Measurements from ENCODE around the gene TIMP4. TPM values are rescaled to one million over a fixed set of nuclear protein-coding genes. Genes with fewer than 3 reads are reported as not detected.

TIMP4 gene
- total RNA-seq, 5 donors from 2014 or later (not counting 1 experiment from before 2014, with no cell fraction given), result not detected

GRCh38 chr3:12191559-12191958, 32.8 kb upstream of the TIMP4 start:
- POLR2A ChIA-PET, result no interaction called here
- no peak for ATAC-seq (replicated peaks in 1 of 4)
- Histone ChIP-seq H3K4me3 (ENCODE audit: control insufficient read depth in 1 of 2, extremely low read depth in 1 of 2, low read length in 1 of 2) (no peak overlapping the region), H3K4me1 (ENCODE audit: control insufficient read depth in 1 of 2, extremely low read depth in 1 of 2, insufficient read depth in 2 of 2, low read length in 2 of 2) (peaks cover 0 to 11% of the 10 kb centered on the region in 2 experiments), H3K27me3 (replicated peaks in 1 of 2; ENCODE audit: control insufficient read depth in 2 of 2, extremely low read depth in 1 of 2, insufficient read depth in 2 of 2, low read length in 1 of 2) (no peaks in the 10 kb centered on the region), H3K9me3 (no peaks in the 10 kb centered on the region), H3K27ac (ENCODE audit: low read length) (no peak overlapping the region), H3K36me3 (ENCODE audit: control insufficient read depth in 2 of 2, extremely low read depth in 1 of 2, insufficient read depth in 1 of 2, low read length in 1 of 2) (no peaks in the 10 kb centered on the region)
- Mint-ChIP-seq H3K9me3 (no peaks in the 10 kb centered on the region), H3K36me3 (no peaks in the 10 kb centered on the region), H3K27me3 (peaks cover 0 to 4% of the 10 kb centered on the region in 2 donors), H3K27ac (no peak overlapping the region), H3K4me1 (peaks cover 8 to 10% (median 10%) of the 10 kb centered on the region in 3 donors), H3K4me3 (no peak overlapping the region)
- CTCF ChIA-PET, result no interaction called here
- 100% methylated on average over 2 of the region's 5 CpGs for WGBS (ENCODE audit: insufficient coverage)
- DNase-seq, result no peak

GRCh38 chr3:12190832-12191231, 32.1 kb upstream of the TIMP4 start:
- peaks cover 0 to 4% of the 10 kb centered on the region in 2 donors for H3K27me3 Mint-ChIP-seq
- H3K36me3 ChIP-seq (ENCODE audit: control insufficient read depth in 2 of 2, extremely low read depth in 1 of 2, insufficient read depth in 1 of 2, low read length in 1 of 2), result no peaks in the 10 kb centered on the region
- no peaks in the 10 kb centered on the region for H3K9me3 Mint-ChIP-seq
- H3K4me3 ChIP-seq (ENCODE audit: control insufficient read depth in 1 of 2, extremely low read depth in 1 of 2, low read length in 1 of 2), result no peak overlapping the region
- ChIA-PET POLR2A (no interaction called here), CTCF (interaction anchor here in 1 of 2 donors (0.6 kb wide), 1 partner anchor 26 kb away, joined by 3 read pairs; no protein-coding TSS in a partner anchor)
- no peak overlapping the region for H3K27ac ChIP-seq (ENCODE audit: low read length)
- no peak overlapping the region for H3K27ac Mint-ChIP-seq
- peaks cover 8 to 10% (median 10%) of the 10 kb centered on the region in 3 donors for H3K4me1 Mint-ChIP-seq
- no peaks in the 10 kb centered on the region for H3K36me3 Mint-ChIP-seq
- DNase-seq, result no peak
- no peaks in the 10 kb centered on the region for H3K27me3 ChIP-seq (replicated peaks in 1 of 2; ENCODE audit: control insufficient read depth in 2 of 2, extremely low read depth in 1 of 2, insufficient read depth in 2 of 2, low read length in 1 of 2)
- ATAC-seq (replicated peaks in 1 of 4), result no peak
- no peak overlapping the region for H3K4me3 Mint-ChIP-seq
- H3K4me1 ChIP-seq (ENCODE audit: control insufficient read depth in 1 of 2, extremely low read depth in 1 of 2, insufficient read depth in 2 of 2, low read length in 2 of 2), result peaks cover 0 to 11% of the 10 kb centered on the region in 2 experiments
- WGBS (ENCODE audit: insufficient coverage), result 100% methylated on average over 5 of the region's 6 CpGs
- H3K9me3 ChIP-seq, result no peaks in the 10 kb centered on the region

- Mint-ChIP-seq H3K9me3 (no peaks in the 10 kb centered on the region), H3K27ac (no peak overlapping the region)
- CTCF ChIA-PET, result interaction anchor here in 1 of 2 donors (0.6 kb wide), 1 partner anchor 26 kb away, joined by 3 read pairs; no protein-coding TSS in a partner anchor
Measured at GRCh38 chr3:12190221-12190807, 31.6 kb upstream of the TIMP4 start.

GRCh38 chr3:12188681-12189287, 30.1 kb upstream of the TIMP4 start:
- no peak for ATAC-seq (replicated peaks in 1 of 4)
- Mint-ChIP-seq H3K9me3 (no peaks in the 10 kb centered on the region), H3K36me3 (no peaks in the 10 kb centered on the region), H3K27ac (no peak overlapping the region), H3K4me3 (no peak overlapping the region), H3K27me3 (peaks cover 0 to 4% of the 10 kb centered on the region in 2 donors), H3K4me1 (peaks cover 8 to 10% (median 10%) of the 10 kb centered on the region in 3 donors)
- H3K27ac ChIP-seq (ENCODE audit: low read length), result no peak overlapping the region
- H3K4me1 ChIP-seq (ENCODE audit: control insufficient read depth in 1 of 2, extremely low read depth in 1 of 2, insufficient read depth in 2 of 2, low read length in 2 of 2), result peaks cover 0 to 11% of the 10 kb centered on the region in 2 experiments
- H3K36me3 ChIP-seq (ENCODE audit: control insufficient read depth in 2 of 2, extremely low read depth in 1 of 2, insufficient read depth in 1 of 2, low read length in 1 of 2), result no peaks in the 10 kb centered on the region
- 86% methylated on average over 4 of the region's 8 CpGs for WGBS (ENCODE audit: insufficient coverage)
- CTCF ChIA-PET, result no interaction called here
- no peaks in the 10 kb centered on the region for H3K9me3 ChIP-seq
- no peak for DNase-seq
- H3K27me3 ChIP-seq (replicated peaks in 1 of 2; ENCODE audit: control insufficient read depth in 2 of 2, extremely low read depth in 1 of 2, insufficient read depth in 2 of 2, low read length in 1 of 2), result no peaks in the 10 kb centered on the region
- H3K4me3 ChIP-seq (ENCODE audit: control insufficient read depth in 1 of 2, extremely low read depth in 1 of 2, low read length in 1 of 2), result no peak overlapping the region
- POLR2A ChIA-PET, result no interaction called here

More at GRCh38 chr3:12190221-12190807, 31.6 kb upstream of the TIMP4 start:
- Histone ChIP-seq H3K4me1 (ENCODE audit: control insufficient read depth in 1 of 2, extremely low read depth in 1 of 2, insufficient read depth in 2 of 2, low read length in 2 of 2) (peaks cover 0 to 11% of the 10 kb centered on the region in 2 experiments), H3K27me3 (replicated peaks in 1 of 2; ENCODE audit: control insufficient read depth in 2 of 2, extremely low read depth in 1 of 2, insufficient read depth in 2 of 2, low read length in 1 of 2) (no peaks in the 10 kb centered on the region), H3K9me3 (no peaks in the 10 kb centered on the region), H3K36me3 (ENCODE audit: control insufficient read depth in 2 of 2, extremely low read depth in 1 of 2, insufficient read depth in 1 of 2, low read length in 1 of 2) (no peaks in the 10 kb centered on the region), H3K27ac (ENCODE audit: low read length) (no peak overlapping the region), H3K4me3 (ENCODE audit: control insufficient read depth in 1 of 2, extremely low read depth in 1 of 2, low read length in 1 of 2) (no peak overlapping the region)
- Mint-ChIP-seq H3K27me3 (peaks cover 0 to 4% of the 10 kb centered on the region in 2 donors), H3K36me3 (no peaks in the 10 kb centered on the region), H3K4me1 (peaks cover 8 to 10% (median 10%) of the 10 kb centered on the region in 3 donors), H3K4me3 (no peak overlapping the region)
- POLR2A ChIA-PET, result no interaction called here
- DNase-seq (no peak), ATAC-seq (replicated peaks in 1 of 4) (no peak)
- WGBS (ENCODE audit: insufficient coverage), result 96% methylated on average over 5 of the region's 9 CpGs

GRCh38 chr3:12188328-12188648, 29.6 kb upstream of the TIMP4 start:
- no peak overlapping the region for H3K27ac Mint-ChIP-seq
- POLR2A ChIA-PET, result no interaction called here

GRCh38 chr3:12187448-12188327, 29.0 kb upstream of the TIMP4 start:
- DNase-seq, result peak in 2 of 35 experiments; percentile 3 to 11
- Histone ChIP-seq H3K4me3 (ENCODE audit: control insufficient read depth in 1 of 2, extremely low read depth in 1 of 2, low read length in 1 of 2) (peak overlapping the region in 1 of 2 donors; percentile 5), H3K9me3 (no peaks in the 10 kb centered on the region), H3K27me3 (replicated peaks in 1 of 2; ENCODE audit: control insufficient read depth in 2 of 2, extremely low read depth in 1 of 2, insufficient read depth in 2 of 2, low read length in 1 of 2) (no peaks in the 10 kb centered on the region), H3K27ac (ENCODE audit: low read length) (no peak overlapping the region), H3K4me1 (ENCODE audit: control insufficient read depth in 1 of 2, extremely low read depth in 1 of 2, insufficient read depth in 2 of 2, low read length in 2 of 2) (peaks cover 0 to 11% of the 10 kb centered on the region in 2 experiments), H3K36me3 (ENCODE audit: control insufficient read depth in 2 of 2, extremely low read depth in 1 of 2, insufficient read depth in 1 of 2, low read length in 1 of 2) (no peaks in the 10 kb centered on the region)
- H3K27ac Mint-ChIP-seq, result peak overlapping the region in 1 of 2 donors; percentile 16
- no peaks in the 10 kb centered on the region for H3K36me3 Mint-ChIP-seq
- 0% methylated on average over 5 of the region's 7 CpGs for WGBS (ENCODE audit: insufficient coverage)
- peaks cover 8 to 10% (median 10%) of the 10 kb centered on the region in 3 donors for H3K4me1 Mint-ChIP-seq
- H3K9me3 Mint-ChIP-seq, result no peaks in the 10 kb centered on the region
- no peak overlapping the region for H3K4me3 Mint-ChIP-seq
- POLR2A ChIA-PET, result interaction anchor here in 1 of 2 donors (0.6 kb wide), 1 partner anchor 232 kb away, joined by 3 read pairs; no protein-coding TSS in a partner anchor
- ATAC-seq (replicated peaks in 1 of 4), result peak in 2 of 4 experiments; percentile 56 to 64
- CTCF ChIA-PET, result no interaction called here
- peaks cover 0 to 4% of the 10 kb centered on the region in 2 donors for H3K27me3 Mint-ChIP-seq

More at GRCh38 chr3:12188328-12188648, 29.6 kb upstream of the TIMP4 start:
- no peaks in the 10 kb centered on the region for H3K9me3 ChIP-seq
- 66% methylated on average over 2 of the region's 4 CpGs for WGBS (ENCODE audit: insufficient coverage)
- no peak overlapping the region for H3K4me3 Mint-ChIP-seq
- peaks cover 8 to 10% (median 10%) of the 10 kb centered on the region in 3 donors for H3K4me1 Mint-ChIP-seq
- H3K36me3 ChIP-seq (ENCODE audit: control insufficient read depth in 2 of 2, extremely low read depth in 1 of 2, insufficient read depth in 1 of 2, low read length in 1 of 2), result no peaks in the 10 kb centered on the region
- H3K9me3 Mint-ChIP-seq, result no peaks in the 10 kb centered on the region
- H3K27me3 ChIP-seq (replicated peaks in 1 of 2; ENCODE audit: control insufficient read depth in 2 of 2, extremely low read depth in 1 of 2, insufficient read depth in 2 of 2, low read length in 1 of 2), result no peaks in the 10 kb centered on the region
- CTCF ChIA-PET, result no interaction called here
- H3K27ac ChIP-seq (ENCODE audit: low read length), result no peak overlapping the region
- no peak overlapping the region for H3K4me3 ChIP-seq (ENCODE audit: control insufficient read depth in 1 of 2, extremely low read depth in 1 of 2, low read length in 1 of 2)
- DNase-seq (no peak), ATAC-seq (replicated peaks in 1 of 4) (no peak)
- H3K4me1 ChIP-seq (ENCODE audit: control insufficient read depth in 1 of 2, extremely low read depth in 1 of 2, insufficient read depth in 2 of 2, low read length in 2 of 2), result peaks cover 0 to 11% of the 10 kb centered on the region in 2 experiments
- peaks cover 0 to 4% of the 10 kb centered on the region in 2 donors for H3K27me3 Mint-ChIP-seq
- H3K36me3 Mint-ChIP-seq, result no peaks in the 10 kb centered on the region
